ENCODE measurements around the gene PAX3. TPM values are rescaled to one million over a fixed set of nuclear protein-coding genes. Genes with fewer than 3 reads are reported as not detected.

PAX3 gene
- total RNA-seq, 1 donor from 2014 or later, result 0.30 TPM

- no peak for DNase-seq
- Histone ChIP-seq H3K4me1 (peaks cover 45% of the 10 kb centered on the region), H3K27me3 (ENCODE audit: low read depth) (peaks cover 100% of the 10 kb centered on the region), H3K36me3 (no peaks in the 10 kb centered on the region), H3K27ac (replicated peaks) (no peak overlapping the region), H3K4me3 (peak overlapping the region; percentile 66), H3K9me3 (replicated peaks) (no peaks in the 10 kb centered on the region)
- TF ChIP-seq, protein P1, sequence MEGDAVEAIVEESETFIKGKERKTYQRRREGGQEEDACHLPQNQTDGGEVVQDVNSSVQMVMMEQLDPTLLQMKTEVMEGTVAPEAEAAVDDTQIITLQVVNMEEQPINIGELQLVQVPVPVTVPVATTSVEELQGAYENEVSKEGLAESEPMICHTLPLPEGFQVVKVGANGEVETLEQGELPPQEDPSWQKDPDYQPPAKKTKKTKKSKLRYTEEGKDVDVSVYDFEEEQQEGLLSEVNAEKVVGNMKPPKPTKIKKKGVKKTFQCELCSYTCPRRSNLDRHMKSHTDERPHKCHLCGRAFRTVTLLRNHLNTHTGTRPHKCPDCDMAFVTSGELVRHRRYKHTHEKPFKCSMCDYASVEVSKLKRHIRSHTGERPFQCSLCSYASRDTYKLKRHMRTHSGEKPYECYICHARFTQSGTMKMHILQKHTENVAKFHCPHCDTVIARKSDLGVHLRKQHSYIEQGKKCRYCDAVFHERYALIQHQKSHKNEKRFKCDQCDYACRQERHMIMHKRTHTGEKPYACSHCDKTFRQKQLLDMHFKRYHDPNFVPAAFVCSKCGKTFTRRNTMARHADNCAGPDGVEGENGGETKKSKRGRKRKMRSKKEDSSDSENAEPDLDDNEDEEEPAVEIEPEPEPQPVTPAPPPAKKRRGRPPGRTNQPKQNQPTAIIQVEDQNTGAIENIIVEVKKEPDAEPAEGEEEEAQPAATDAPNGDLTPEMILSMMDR (IDR thresholded peaks at IDR 0.05; ENCODE audit: borderline replicate concordance), result no peak
- intact Hi-C loops (cut with micrococcal nuclease), result no loop called here
These were observed 7.0 kb upstream of the PAX3 start for GRCh38 chr2:222305516-222306392.

- Histone ChIP-seq H3K27me3 (ENCODE audit: low read depth) (peaks cover 100% of the 10 kb centered on the region), H3K27ac (replicated peaks) (no peak overlapping the region), H3K36me3 (no peaks in the 10 kb centered on the region), H3K4me1 (peaks cover 46% of the 10 kb centered on the region), H3K9me3 (replicated peaks) (no peaks in the 10 kb centered on the region), H3K4me3 (peak overlapping the region; percentile 66)
- no peak for DNase-seq
- intact Hi-C loops (cut with micrococcal nuclease), result no loop called here
- TF ChIP-seq, protein P1 (IDR thresholded peaks at IDR 0.05; ENCODE audit: borderline replicate concordance), result no peak
These were observed 6.1 kb upstream of the PAX3 start for GRCh38 chr2:222304737-222305515.

DNA sequence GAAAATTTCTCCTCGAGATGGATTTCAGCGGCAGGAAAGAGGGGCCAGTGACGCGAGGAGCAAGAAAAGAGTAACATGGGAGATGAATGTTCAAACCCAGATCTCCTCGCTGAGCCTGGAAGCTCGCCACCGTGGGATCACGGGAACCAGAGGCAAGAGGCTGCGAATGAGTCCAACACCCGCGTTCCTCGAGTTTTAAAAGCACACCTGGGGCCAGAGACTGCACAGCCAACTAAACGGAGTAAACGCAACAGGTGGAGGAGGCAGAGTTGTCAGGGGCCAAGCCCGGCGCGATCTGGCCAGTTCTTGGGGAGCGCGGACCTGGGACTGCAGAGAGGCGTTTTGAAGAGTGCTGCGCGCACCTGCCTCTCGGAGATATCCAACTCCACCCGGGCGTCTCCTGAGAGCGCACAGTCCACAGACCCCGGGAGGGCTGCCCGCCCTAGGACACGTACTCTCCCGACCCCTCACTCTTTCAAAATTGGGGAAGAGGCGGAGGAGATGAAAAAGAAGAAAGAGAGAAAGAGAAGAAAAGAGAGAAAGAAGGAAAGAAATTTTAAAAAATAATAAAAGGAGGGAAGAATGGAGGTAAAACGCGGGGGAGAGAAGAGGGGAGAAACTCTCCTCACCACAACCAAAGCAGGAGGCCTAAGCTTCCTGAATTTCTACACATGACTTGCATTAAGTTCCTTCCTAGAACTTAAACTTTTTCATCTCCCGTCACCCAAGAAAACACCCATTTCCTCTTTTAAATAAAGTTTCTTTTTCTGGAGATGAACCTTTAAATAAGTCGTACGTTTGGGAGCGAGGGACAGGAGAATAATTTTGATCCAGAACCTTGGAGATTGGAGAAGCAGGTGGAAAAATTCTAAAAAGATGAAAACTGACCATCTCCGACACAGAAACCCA, 5.3 kb upstream of the PAX3 start:
- Histone ChIP-seq H3K4me1 (peaks cover 46% of the 10 kb centered on the region), H3K27ac (replicated peaks) (no peak overlapping the region), H3K27me3 (ENCODE audit: low read depth) (peaks cover 100% of the 10 kb centered on the region), H3K36me3 (no peaks in the 10 kb centered on the region), H3K9me3 (replicated peaks) (no peaks in the 10 kb centered on the region), H3K4me3 (peak overlapping the region; percentile 66)
- intact Hi-C loops (cut with micrococcal nuclease), result no loop called here
- no peak for DNase-seq
- TF ChIP-seq, protein P1 (IDR thresholded peaks at IDR 0.05; ENCODE audit: borderline replicate concordance), result no peak

- DNase-seq, result no peak
- Histone ChIP-seq H3K4me3 (no peak overlapping the region), H3K27me3 (ENCODE audit: low read depth) (peaks cover 100% of the 10 kb centered on the region), H3K9me3 (replicated peaks) (no peaks in the 10 kb centered on the region), H3K4me1 (peaks cover 54% of the 10 kb centered on the region), H3K36me3 (no peaks in the 10 kb centered on the region), H3K27ac (replicated peaks) (no peak overlapping the region)
- TF ChIP-seq, protein P1 (IDR thresholded peaks at IDR 0.05; ENCODE audit: borderline replicate concordance), result no peak
- intact Hi-C loops (cut with micrococcal nuclease), result no loop called here
These were observed 4.4 kb upstream of the PAX3 start for GRCh38 chr2:222303045-222303827.
